Hepatocyte (in vitro differentiated cells): ENCODE results near the gene C8G. TPM values are rescaled to one million over a fixed set of nuclear protein-coding genes. Genes with fewer than 3 reads are reported as not detected.

Source experiments
- DNase-seq: peaks from one replicate; pipeline ENCODE4 v3.0.0-alpha.2; 2016; ENCODE audit warnings: low spot score
- H2AFZ ChIP-seq: fragments of 200-600 bp; sonication (generic); 2 replicates; pipeline ENCODE4 v1.6.0; 2016; ENCODE audit warnings: antibody characterized with exemption, mild to moderate bottlenecking
- H3K27ac ChIP-seq: fragments of 200-600 bp; sonication (generic); 2 replicates; pipeline ENCODE4 v1.5.1; 2016; ENCODE audit warnings: mild to moderate bottlenecking
- H3K27me3 ChIP-seq: fragments of 200-600 bp; sonication (generic); 2 replicates; pipeline ENCODE4 v1.6.1; 2016
- H3K36me3 ChIP-seq: fragments of 200-600 bp; sonication (generic); replicated peaks from 2 replicates; pipeline ENCODE4 v1.5.1; 2016; ENCODE audit warnings: low read depth; ENCODE audit not compliant: insufficient read depth
- H3K4me1 ChIP-seq: fragments of 200-600 bp; sonication (generic); 2 replicates; pipeline ENCODE4 v1.5.1; 2016; ENCODE audit warnings: mild to moderate bottlenecking, moderate library complexity; ENCODE audit not compliant: insufficient read depth
- H3K4me2 ChIP-seq: fragments of 200-600 bp; sonication (generic); 2 replicates; pipeline ENCODE4 v1.6.0; 2016
- H3K4me3 ChIP-seq: fragments of 200-600 bp; sonication (generic); 2 replicates; pipeline ENCODE4 v1.5.1; 2016; ENCODE audit warnings: mild to moderate bottlenecking
- H3K79me2 ChIP-seq: fragments of 200-600 bp; sonication (generic); 2 replicates; pipeline ENCODE4 v1.6.0; 2017; ENCODE audit warnings: mild to moderate bottlenecking
- H3K9me2 ChIP-seq: fragments of 200-600 bp; sonication (generic); replicated peaks from 2 replicates; pipeline ENCODE4 v1.6.0; 2017; ENCODE audit warnings: mild to moderate bottlenecking; ENCODE audit not compliant: insufficient read depth
- H3K9me3 ChIP-seq: fragments of 200-600 bp; sonication (generic); 2 replicates; pipeline ENCODE4 v1.5.1; 2016; ENCODE audit warnings: low read depth, mild to moderate bottlenecking
- H4K20me1 ChIP-seq: fragments of 200-600 bp; sonication (generic); 2 replicates; pipeline ENCODE4 v1.6.0; 2016; ENCODE audit warnings: mild to moderate bottlenecking; ENCODE audit not compliant: insufficient read depth, poor library complexity, severe bottlenecking
- CTCF ChIP-seq: fragments of 200-600 bp; sonication (generic); IDR thresholded peaks from 2 replicates; pipeline ENCODE4 v1.5.1; 2016; ENCODE audit warnings: antibody characterized with exemption, mild to moderate bottlenecking; ENCODE audit not compliant: poor library complexity
- EZH2 ChIP-seq: fragments of 200-600 bp; sonication (generic); IDR thresholded peaks from 2 replicates; pipeline ENCODE4 v1.6.1; 2016; ENCODE audit warnings: antibody characterized with exemption, mild to moderate bottlenecking, borderline replicate concordance
- EZH2phosphoT487 ChIP-seq: fragments of 200-600 bp; sonication (generic); IDR thresholded peaks from one replicate; pipeline ENCODE4 v1.6.1; 2018; ENCODE audit warnings: antibody characterized with exemption, mild to moderate bottlenecking, low read depth, moderate library complexity; ENCODE audit not compliant: unreplicated experiment, severe bottlenecking
- WGBS: methylation state at CpG from one replicate; pipeline ENCODE4 v1.1.6; 2016; ENCODE audit warnings: low lambda C conversion rate; ENCODE audit errors: missing lambda C conversion rate; 5-methylcytosine and 5-hydroxymethylcytosine counted together
- polyA plus RNA-seq: library from polyadenylated mRNA; unstranded; fragments of >200 nt; fragmentation: Nextera tagmentation; extraction: Ambion mirVana; gene quantifications from 2 replicates; pipeline ENCODE4 v1.2.1, GENCODE V29; 2016
- total RNA-seq: library from RNA; depleted of rRNA; stranded (reverse); fragments of >200 nt; gene quantifications from 2 replicates; pipeline ENCODE4 v1.2.3, GENCODE V29; 2014

Gene C8G
- total and polyA plus RNA-seq, 2 experiments from 2014 or later = 5.7 to 15.4 TPM

DNA sequence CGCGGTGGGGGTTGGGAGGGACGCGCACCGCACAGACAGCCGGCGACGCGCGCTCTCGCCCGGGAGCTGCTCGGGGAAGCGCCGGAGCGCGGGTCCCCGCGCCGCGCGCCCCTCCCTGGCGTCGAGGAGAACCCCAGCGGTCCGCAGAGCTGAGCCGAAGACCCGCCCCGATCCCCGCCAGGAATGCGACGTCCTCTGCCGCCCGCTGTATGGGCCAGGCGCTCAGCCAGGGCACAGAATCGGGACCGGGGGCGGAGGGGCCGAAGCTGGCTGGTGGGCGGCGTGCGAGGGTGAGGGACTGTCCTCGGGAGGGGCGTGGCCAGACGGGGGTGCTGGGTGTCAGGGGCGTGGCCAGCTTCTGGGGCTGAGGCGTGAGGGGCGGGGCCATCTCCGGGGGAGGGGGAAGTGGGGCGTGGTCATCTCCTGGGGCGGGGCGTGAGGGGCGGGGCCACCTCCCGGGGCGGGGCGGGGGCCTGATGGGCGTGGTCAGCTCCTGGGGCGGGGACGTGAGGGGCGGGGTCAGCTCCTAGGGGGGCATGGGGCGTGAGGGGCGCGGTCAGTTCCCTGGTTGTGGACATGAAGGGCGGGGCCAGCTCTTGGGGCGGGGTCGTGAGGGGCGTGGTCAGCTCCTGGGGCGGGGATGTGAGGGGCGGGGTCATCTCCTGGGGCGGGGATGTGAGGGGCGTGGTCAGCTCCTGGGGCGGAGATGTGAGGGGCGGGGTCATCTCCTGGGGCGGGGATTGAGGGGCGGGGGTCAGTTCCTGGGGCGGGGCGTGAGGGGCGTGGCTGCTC, 33.2 kb downstream of the C8G start:
- Histone ChIP-seq H3K4me2 (peak overlapping the region; percentile 90), H3K9me3 (no peaks in the 10 kb centered on the region), H3K9me2 (no peaks in the 10 kb centered on the region), H3K36me3 (no peaks in the 10 kb centered on the region), H2AFZ (peak overlapping the region; percentile 37), H3K4me1 (no peaks in the 10 kb centered on the region), H3K4me3 (peak overlapping the region; percentile 49), H3K27me3 (no peaks in the 10 kb centered on the region), H4K20me1 (no peaks in the 10 kb centered on the region), H3K79me2 (no peaks in the 10 kb centered on the region), H3K27ac (no peak overlapping the region)
- TF ChIP-seq EZH2 (no peak), CTCF (no peak), EZH2phosphoT487 (no peak)
- DNase-seq = peak; percentile 79
- WGBS = under 1% methylated on average over 20 of the region's 78 CpGs

DNA sequence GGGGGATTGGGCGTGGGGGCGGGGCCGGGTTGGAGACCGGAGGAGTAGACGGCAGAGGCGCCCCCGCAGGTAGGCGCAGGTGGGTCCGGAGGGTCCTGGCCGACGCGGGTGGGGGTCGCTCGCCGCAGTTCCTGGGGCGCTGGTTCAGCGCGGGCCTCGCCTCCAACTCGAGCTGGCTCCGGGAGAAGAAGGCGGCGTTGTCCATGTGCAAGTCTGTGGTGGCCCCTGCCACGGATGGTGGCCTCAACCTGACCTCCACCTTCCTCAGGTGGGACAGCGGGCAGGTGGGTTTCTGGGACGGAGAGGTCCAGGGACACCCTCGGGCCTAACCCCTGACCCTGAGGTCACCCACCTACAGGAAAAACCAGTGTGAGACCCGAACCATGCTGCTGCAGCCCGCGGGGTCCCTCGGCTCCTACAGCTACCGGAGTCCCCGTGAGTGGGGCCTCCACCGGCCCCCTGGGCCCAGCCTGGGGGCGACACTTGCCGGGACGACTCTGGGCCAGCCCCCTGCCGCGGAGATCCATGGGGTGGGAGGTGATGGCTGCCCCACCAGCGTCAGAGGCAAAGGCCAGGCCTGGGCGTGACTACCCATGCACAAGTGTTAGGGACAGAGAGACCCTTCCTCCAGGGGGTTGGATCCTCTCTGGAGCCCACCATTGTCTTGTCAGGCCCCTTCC, 34.0 kb downstream of the C8G start:
- WGBS = 85% methylated on average over 21 of the region's 41 CpGs
- H4K20me1 ChIP-seq = no peaks in the 10 kb centered on the region
- no peak for TF ChIP-seq EZH2phosphoT487
- no peak overlapping the region for H3K27ac ChIP-seq
- H3K4me1 ChIP-seq = no peaks in the 10 kb centered on the region
- H3K9me2 ChIP-seq = no peaks in the 10 kb centered on the region
- H3K27me3 ChIP-seq = no peaks in the 10 kb centered on the region
- H3K79me2 ChIP-seq = no peaks in the 10 kb centered on the region
- no peaks in the 10 kb centered on the region for H3K9me3 ChIP-seq
- H2AFZ ChIP-seq = no peak overlapping the region
- DNase-seq = no peak
- H3K36me3 ChIP-seq = no peaks in the 10 kb centered on the region
- H3K4me3 ChIP-seq = no peak overlapping the region
- no peak overlapping the region for H3K4me2 ChIP-seq

DNA sequence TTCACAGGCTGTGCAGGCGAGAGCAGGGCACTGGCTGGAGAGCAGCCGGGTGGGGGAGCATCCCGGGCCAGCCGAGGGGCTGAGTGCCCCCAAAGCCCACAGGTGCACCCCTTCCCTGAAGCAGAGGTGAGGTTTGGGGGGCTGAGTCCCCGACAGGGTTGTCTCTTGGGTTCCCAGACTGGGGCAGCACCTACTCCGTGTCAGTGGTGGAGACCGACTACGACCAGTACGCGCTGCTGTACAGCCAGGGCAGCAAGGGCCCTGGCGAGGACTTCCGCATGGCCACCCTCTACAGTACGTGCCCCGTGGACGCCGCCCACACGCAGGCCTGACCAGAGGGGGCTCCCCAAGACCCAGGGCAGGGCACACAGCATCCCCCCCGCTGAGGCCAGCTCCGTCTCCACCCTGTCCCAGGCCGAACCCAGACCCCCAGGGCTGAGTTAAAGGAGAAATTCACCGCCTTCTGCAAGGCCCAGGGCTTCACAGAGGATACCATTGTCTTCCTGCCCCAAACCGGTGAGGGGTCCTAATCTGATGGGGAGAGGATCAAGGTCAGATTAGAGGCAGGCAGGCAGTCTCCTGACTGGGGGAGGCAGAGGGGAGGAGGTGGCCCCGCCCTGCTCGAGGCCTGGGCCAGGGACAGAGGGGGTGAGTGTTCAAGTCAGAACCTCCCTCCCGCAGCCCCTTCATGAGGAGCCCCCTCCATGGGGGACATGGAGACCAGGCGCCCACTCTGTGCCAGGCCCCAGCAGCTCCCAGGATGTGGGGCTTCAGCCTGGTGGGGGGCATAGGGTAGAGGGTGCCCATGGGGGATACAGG, 34.9 kb downstream of the C8G start:
- Histone ChIP-seq H3K36me3 (no peaks in the 10 kb centered on the region), H3K4me2 (no peak overlapping the region), H3K9me2 (no peaks in the 10 kb centered on the region), H4K20me1 (no peaks in the 10 kb centered on the region), H3K9me3 (no peaks in the 10 kb centered on the region), H3K27me3 (peaks cover 2% of the 10 kb centered on the region), H2AFZ (no peak overlapping the region), H3K79me2 (no peaks in the 10 kb centered on the region), H3K4me1 (no peaks in the 10 kb centered on the region), H3K27ac (no peak overlapping the region), H3K4me3 (no peak overlapping the region)
- WGBS = 88% methylated on average over 25 of the region's 26 CpGs
- DNase-seq = no peak
- no peak for TF ChIP-seq EZH2phosphoT487
- TF ChIP-seq CTCF = no peak
- TF ChIP-seq EZH2 = no peak
